ENCODE results near the gene CELSR3. TPM values are rescaled to one million over a fixed set of nuclear protein-coding genes. Genes with fewer than 3 reads are reported as not detected.

CELSR3 gene
- polyA plus RNA-seq, 1 experiment: 0.55 TPM

- H3K4me3 ChIP-seq (ENCODE audit: low read depth, low read length): peak within 1 kb of the TSS; percentile 99
- CTCF ChIA-PET: interaction anchor here (1.0 kb wide), 1 partner anchor 11 kb away, joined by 3 read pairs; no protein-coding TSS in a partner anchor
- H3K27me3 ChIP-seq (ENCODE audit: control insufficient read depth, insufficient read depth, low read length): no peaks in the 10 kb centered on the region
- POLR2A ChIA-PET: interaction anchor here (1.6 kb wide), 1 partner anchor 26 kb away, joined by 13 read pairs; the partner anchor contains the start of gene SLC26A6
- H3K9me3 ChIP-seq (ENCODE audit: control insufficient read depth, insufficient read depth, low read length): no peaks in the 10 kb centered on the region; the same call in 1 of the 2 replicates
- TF ChIP-seq CTCF (IDR thresholded peaks at IDR 0.05; ENCODE audit: low read depth, low read length): peak; percentile 72
- peak; percentile 82 for DNase-seq (ENCODE audit: low read depth, low spot score)
- peak within 1 kb of the TSS; percentile 11 for H3K27ac ChIP-seq (ENCODE audit: low read depth, low read length)
Observed at GRCh38 chr3:48609088-48610005, 53.3 kb downstream of the CELSR3 start, which contains the start of gene UQCRC1. Gene UQCRC1 (minus strand): TSS chr3:48609646. CDS start chr3:48609620, 26 bp downstream.

- H3K27ac ChIP-seq (ENCODE audit: low read depth, low read length): no peak overlapping the region
- no peaks in the 10 kb centered on the region for H3K27me3 ChIP-seq (ENCODE audit: control insufficient read depth, insufficient read depth, low read length)
- no peaks in the 10 kb centered on the region; the same call in 1 of the 2 replicates for H3K9me3 ChIP-seq (ENCODE audit: control insufficient read depth, insufficient read depth, low read length)
- POLR2A ChIA-PET: no interaction called here
- no peak for DNase-seq (ENCODE audit: low read depth, low spot score)
- CTCF ChIA-PET: no interaction called here
- no peak overlapping the region for H3K4me3 ChIP-seq (ENCODE audit: low read depth, low read length)
- TF ChIP-seq CTCF (IDR thresholded peaks at IDR 0.05; ENCODE audit: low read depth, low read length): no peak
Observed at GRCh38 chr3:48607519-48607918, 55.2 kb downstream of the CELSR3 start.

GRCh38 chr3:48601622-48601994, 61.1 kb downstream of the CELSR3 start:
- ChIA-PET POLR2A (interaction anchor here (0.6 to 0.7 kb wide), 3 partner anchors 12 to 95 kb away, joined by 3 to 4 read pairs (median 4); no protein-coding TSS in a partner anchor), CTCF (interaction anchor here (1.1 kb wide), 1 partner anchor 34 kb away, joined by 4 read pairs; the partner anchor contains the start of gene SLC26A6)
- DNase-seq (ENCODE audit: low read depth, low spot score): no peak
- Histone ChIP-seq H3K27me3 (ENCODE audit: control insufficient read depth, insufficient read depth, low read length) (no peaks in the 10 kb centered on the region), H3K4me3 (ENCODE audit: low read depth, low read length) (no peak overlapping the region), H3K27ac (ENCODE audit: low read depth, low read length) (no peak overlapping the region), H3K9me3 (ENCODE audit: control insufficient read depth, insufficient read depth, low read length) (no peaks in the 10 kb centered on the region)
- TF ChIP-seq CTCF (IDR thresholded peaks at IDR 0.05; ENCODE audit: low read depth, low read length): no peak

- H3K4me3 ChIP-seq (ENCODE audit: low read depth, low read length): no peak overlapping the region
- TF ChIP-seq CTCF (IDR thresholded peaks at IDR 0.05; ENCODE audit: low read depth, low read length): no peak
- no peaks in the 10 kb centered on the region for H3K27me3 ChIP-seq (ENCODE audit: control insufficient read depth, insufficient read depth, low read length)
- H3K9me3 ChIP-seq (ENCODE audit: control insufficient read depth, insufficient read depth, low read length): no peaks in the 10 kb centered on the region
- ChIA-PET POLR2A (interaction anchor here (0.6 to 0.7 kb wide), 2 partner anchors 11 to 96 kb away, joined by 3 to 4 read pairs; no protein-coding TSS in a partner anchor), CTCF (interaction anchor here (1.1 kb wide), 1 partner anchor 35 kb away, joined by 4 read pairs; the partner anchor contains the start of gene SLC26A6)
- no peak overlapping the region for H3K27ac ChIP-seq (ENCODE audit: low read depth, low read length)
- DNase-seq (ENCODE audit: low read depth, low spot score): no peak
Observed at GRCh38 chr3:48600711-48601621, 61.7 kb downstream of the CELSR3 start.
